Brain microvascular endothelial cell (primary cell): ENCODE measurements around the gene NUP43.
"Not testable (repeated sequence)": the region's sequence is repeated elsewhere in the genome, so short reads cannot be mapped to it uniquely, and the experiment has no call there.

Experiments used
- DNase-seq: peaks from one replicate; pipeline ENCODE4 v3.0.0-alpha.2; 2020
- H3K27ac ChIP-seq: fragments of 250-450 bp; sonication (Bioruptor Pico); 2 replicates; pipeline ENCODE4 v1.5.1; 2020; ENCODE audit warnings: mild to moderate bottlenecking, moderate library complexity
- H3K27me3 ChIP-seq: fragments of 250-450 bp; sonication (Bioruptor Pico); replicated peaks from 2 replicates; pipeline ENCODE4 v1.5.1; 2020; ENCODE audit warnings: mild to moderate bottlenecking
- H3K36me3 ChIP-seq: fragments of 250-450 bp; sonication (Bioruptor Pico); replicated peaks from 2 replicates; pipeline ENCODE4 v1.5.1; 2020; ENCODE audit warnings: mild to moderate bottlenecking
- H3K4me3 ChIP-seq: 2 replicates; pipeline ENCODE4 v1.5.1; 2011; ENCODE audit warnings: low read depth, mild to moderate bottlenecking, control low read depth, low read length, moderate library complexity
- in situ Hi-C: cut with HindIII; loops from 2 replicates; pipeline ENCODE4 v1.10.0; 2017; ENCODE audit warnings: low sequenced_read_pairs, low pct_ligation_motif_present
- TF ChIP-seq, protein P1 (sequence below): IDR thresholded peaks from 2 replicates; pipeline ENCODE4 v1.5.1; 2011; ENCODE audit warnings: low read depth, mild to moderate bottlenecking, moderate library complexity, low read length, control low read depth, inconsistent platforms; ENCODE audit errors: missing control alignments

The NUP43 gene

DNA sequence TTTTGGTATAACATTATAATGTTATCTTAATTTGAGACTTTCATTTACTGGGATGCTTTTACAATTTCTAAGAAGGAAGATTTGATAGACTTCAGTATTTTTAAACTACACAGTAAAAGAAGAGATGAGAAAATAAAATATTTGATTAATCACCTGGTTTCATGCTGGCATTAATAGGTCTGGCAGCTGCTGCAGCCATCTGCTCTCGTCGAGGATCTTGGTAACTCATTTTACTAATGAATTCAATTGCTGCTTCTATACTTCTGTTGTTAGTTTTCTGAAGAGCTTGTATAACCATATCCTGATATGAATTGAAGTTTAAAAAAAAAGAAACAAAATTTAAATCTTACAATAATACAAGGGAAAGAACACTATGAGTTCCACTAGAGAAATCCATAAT, 51.4 kb downstream of the NUP43 start:
- TF ChIP-seq, protein P1, sequence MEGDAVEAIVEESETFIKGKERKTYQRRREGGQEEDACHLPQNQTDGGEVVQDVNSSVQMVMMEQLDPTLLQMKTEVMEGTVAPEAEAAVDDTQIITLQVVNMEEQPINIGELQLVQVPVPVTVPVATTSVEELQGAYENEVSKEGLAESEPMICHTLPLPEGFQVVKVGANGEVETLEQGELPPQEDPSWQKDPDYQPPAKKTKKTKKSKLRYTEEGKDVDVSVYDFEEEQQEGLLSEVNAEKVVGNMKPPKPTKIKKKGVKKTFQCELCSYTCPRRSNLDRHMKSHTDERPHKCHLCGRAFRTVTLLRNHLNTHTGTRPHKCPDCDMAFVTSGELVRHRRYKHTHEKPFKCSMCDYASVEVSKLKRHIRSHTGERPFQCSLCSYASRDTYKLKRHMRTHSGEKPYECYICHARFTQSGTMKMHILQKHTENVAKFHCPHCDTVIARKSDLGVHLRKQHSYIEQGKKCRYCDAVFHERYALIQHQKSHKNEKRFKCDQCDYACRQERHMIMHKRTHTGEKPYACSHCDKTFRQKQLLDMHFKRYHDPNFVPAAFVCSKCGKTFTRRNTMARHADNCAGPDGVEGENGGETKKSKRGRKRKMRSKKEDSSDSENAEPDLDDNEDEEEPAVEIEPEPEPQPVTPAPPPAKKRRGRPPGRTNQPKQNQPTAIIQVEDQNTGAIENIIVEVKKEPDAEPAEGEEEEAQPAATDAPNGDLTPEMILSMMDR, result no peak
- DNase-seq, result no peak
- Histone ChIP-seq H3K4me3 (no peak overlapping the region), H3K27me3 (no peaks in the 10 kb centered on the region), H3K36me3 (peaks cover 19% of the 10 kb centered on the region), H3K27ac (no peak overlapping the region)
- in situ Hi-C loops, result no loop called here

GRCh38 chr6:149691201-149691600, 55.1 kb downstream of the NUP43 start:
- Histone ChIP-seq H3K36me3 (peaks cover 19% of the 10 kb centered on the region), H3K27ac (no peak overlapping the region), H3K27me3 (no peaks in the 10 kb centered on the region), H3K4me3 (no peak overlapping the region)
- in situ Hi-C loops, result no loop called here
- TF ChIP-seq, protein P1, result no peak
- no peak for DNase-seq

DNA sequence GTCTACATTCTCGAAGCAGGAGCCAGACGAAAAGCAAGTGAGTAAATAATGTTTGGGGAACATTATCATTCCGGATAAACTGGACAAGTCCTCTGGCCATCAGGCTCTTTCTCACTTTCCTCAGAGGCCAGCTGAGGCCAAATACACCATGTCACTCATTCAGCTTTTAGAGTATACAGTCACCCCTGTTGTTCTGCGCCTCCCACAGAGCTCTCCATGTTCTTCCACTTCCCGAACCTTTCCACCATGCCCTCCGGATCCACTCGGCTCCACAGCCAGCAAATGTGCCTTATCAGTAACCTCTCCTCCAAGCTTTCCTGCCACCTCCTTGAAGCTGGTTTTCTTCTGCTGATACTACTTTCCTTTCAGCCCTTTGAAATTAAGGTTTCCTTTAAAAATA, 60.1 kb downstream of the NUP43 start:
- Histone ChIP-seq H3K36me3 (peaks cover 18% of the 10 kb centered on the region), H3K27me3 (no peaks in the 10 kb centered on the region), H3K4me3 (no peak overlapping the region), H3K27ac (no peak overlapping the region)
- TF ChIP-seq, protein P1, result no peak
- in situ Hi-C loops, result no loop called here
- DNase-seq, result no peak

DNA sequence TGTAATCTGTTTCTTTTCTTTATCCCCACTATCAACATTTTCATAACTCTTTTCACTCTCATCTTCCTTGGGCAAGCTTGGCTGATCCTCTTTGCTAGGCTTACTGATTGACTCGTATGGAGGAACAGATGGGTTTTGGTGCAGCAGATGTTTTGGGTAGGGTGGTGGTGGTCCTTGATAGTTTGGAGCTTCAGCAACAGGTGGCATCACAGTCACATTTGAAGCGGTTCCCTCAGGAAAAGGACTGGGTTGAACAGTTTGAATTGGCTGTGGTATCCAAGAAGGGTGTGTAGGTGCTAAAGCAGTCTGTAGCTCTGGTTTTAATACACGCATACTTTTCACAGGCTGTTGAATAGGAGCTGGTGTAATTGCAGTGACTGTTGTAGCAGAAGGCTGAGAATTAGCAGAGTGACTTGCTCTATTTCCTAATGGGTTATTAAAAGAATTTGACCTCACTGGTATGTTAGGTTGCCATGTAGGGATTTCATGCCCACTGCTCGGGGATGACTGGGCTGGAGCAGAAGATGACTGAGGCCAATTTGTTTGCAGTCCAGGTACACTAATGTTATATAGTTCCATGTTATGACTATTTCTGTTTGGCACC, 63.0 kb downstream of the NUP43 start:
- Histone ChIP-seq H3K27ac (no peak overlapping the region), H3K4me3 (no peak overlapping the region), H3K36me3 (peaks cover 22% of the 10 kb centered on the region), H3K27me3 (no peaks in the 10 kb centered on the region)
- in situ Hi-C loops, result no loop called here
- DNase-seq, result no peak
- TF ChIP-seq, protein P1, result no peak

GRCh38 chr6:149681845-149682244, 64.5 kb downstream of the NUP43 start:
- peaks cover 28% of the 10 kb centered on the region for H3K36me3 ChIP-seq
- H3K4me3 ChIP-seq, H3K27ac ChIP-seq, in situ Hi-C loops, H3K27me3 ChIP-seq, DNase-seq: not testable (repeated sequence)

GRCh38 chr6:149681209-149681608, 65.1 kb downstream of the NUP43 start:
- in situ Hi-C loops, result no loop called here

More at GRCh38 chr6:149681209-149681608, 65.1 kb downstream of the NUP43 start:
- DNase-seq, result no peak
- Histone ChIP-seq H3K27me3 (no peaks in the 10 kb centered on the region), H3K36me3 (peaks cover 33% of the 10 kb centered on the region), H3K4me3 (no peak overlapping the region), H3K27ac (no peak overlapping the region)
- TF ChIP-seq, protein P1, result no peak
